NT2/D1 (cell line): ENCODE results near the gene ABCC4.

ENCODE experiments used
- DNase-seq: peaks from one replicate; pipeline ENCODE4 v3.0.0-alpha.2; 2011; ENCODE audit warnings: low read depth, low spot score
- H3K27me3 ChIP-seq: 2 replicates; pipeline ENCODE4 v1.6.0; 2011; ENCODE audit warnings: mild to moderate bottlenecking; ENCODE audit not compliant: insufficient read length, insufficient read depth
- H3K36me3 ChIP-seq: 2 replicates; pipeline ENCODE4 v1.6.1; 2011; ENCODE audit warnings: mild to moderate bottlenecking, low read length, mixed read lengths; ENCODE audit not compliant: insufficient read depth, insufficient read length
- H3K4me1 ChIP-seq: 2 replicates; pipeline ENCODE4 v1.5.1; 2011; ENCODE audit not compliant: insufficient read depth, insufficient read length
- H3K4me3 ChIP-seq: 2 replicates; pipeline ENCODE4 v1.5.1; 2011; ENCODE audit warnings: low read depth; ENCODE audit not compliant: insufficient read length
- H3K9ac ChIP-seq: 2 replicates; pipeline ENCODE4 v1.6.0; 2011; ENCODE audit warnings: low read depth; ENCODE audit not compliant: insufficient read length
- H3K9me3 ChIP-seq: 2 replicates; pipeline ENCODE4 v1.5.1; 2011; ENCODE audit warnings: mild to moderate bottlenecking, low read length; ENCODE audit not compliant: insufficient read depth
- SUZ12 ChIP-seq: IDR thresholded peaks from 2 replicates; pipeline ENCODE4 v1.6.1; 2011; ENCODE audit not compliant: insufficient read length, insufficient read depth; ENCODE audit errors: extremely low read depth
- YY1 ChIP-seq: IDR thresholded peaks from 2 replicates; pipeline ENCODE4 v1.6.1; 2011; ENCODE audit not compliant: insufficient read length, insufficient read depth
- ZNF274 ChIP-seq: IDR thresholded peaks from 2 replicates; pipeline ENCODE4 v1.6.1; 2011; ENCODE audit warnings: mild to moderate bottlenecking, low read depth, low read length

The ABCC4 gene

DNA sequence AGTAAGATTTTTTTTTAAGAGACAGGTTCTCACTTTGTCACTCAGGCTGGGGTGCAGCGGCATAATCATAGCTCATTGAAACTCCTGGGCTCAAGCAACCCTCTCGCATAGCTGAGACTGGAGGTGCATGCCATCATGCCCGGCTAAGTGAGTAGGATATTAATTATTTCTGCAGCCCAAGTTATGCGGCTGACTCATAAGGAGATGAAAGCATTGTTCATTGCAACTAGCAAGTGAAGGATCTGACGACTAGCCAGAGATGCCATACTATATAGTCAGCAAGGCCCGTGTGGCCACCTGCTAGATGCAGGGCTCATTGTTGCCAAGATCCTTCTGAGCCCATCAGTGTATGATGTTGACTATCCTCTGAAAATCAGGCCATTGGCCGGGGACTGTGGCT is 45.2 kb downstream of the ABCC4 start:
- TF ChIP-seq ZNF274 (no peak), SUZ12 (no peak), YY1 (no peak)
- DNase-seq, result no peak
- H3K9me3 ChIP-seq, result no peaks in the 10 kb centered on the region
- H3K36me3 ChIP-seq, result no peaks in the 10 kb centered on the region
- H3K4me3 ChIP-seq, result no peak overlapping the region
- H3K4me1 ChIP-seq, result no peaks in the 10 kb centered on the region
- H3K27me3 ChIP-seq, result no peaks in the 10 kb centered on the region
- no peak overlapping the region for H3K9ac ChIP-seq

DNA sequence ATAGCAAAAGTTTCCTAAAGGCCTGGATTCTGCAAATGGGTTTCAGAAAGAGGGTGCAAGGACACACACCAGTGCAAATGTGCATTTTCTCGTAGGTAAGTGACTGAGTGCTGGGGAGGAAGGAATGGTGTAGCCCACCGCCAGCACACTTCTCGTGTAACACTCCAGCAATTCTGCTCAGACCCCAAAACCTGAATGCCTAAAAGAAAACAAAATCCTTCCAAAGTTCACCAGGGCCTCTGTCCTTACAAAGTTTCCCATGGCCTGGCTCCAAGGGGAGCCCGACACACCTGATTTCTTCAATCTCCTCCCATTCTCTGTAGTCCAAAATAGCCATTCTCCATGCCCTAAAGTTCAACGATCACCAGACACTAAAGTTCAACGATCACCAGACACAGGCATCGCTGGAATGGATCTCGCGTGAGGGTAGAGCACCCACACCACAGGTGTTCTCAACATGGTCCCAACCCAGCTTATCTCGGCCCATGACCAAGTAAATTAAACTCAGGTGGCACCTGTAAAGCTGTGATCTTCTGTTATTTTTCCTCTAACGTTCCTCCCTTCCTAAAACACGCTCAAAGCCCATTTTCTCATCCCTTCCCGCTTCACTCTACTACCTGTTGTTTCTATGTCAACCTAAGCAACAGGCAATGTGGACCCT is 46.0 kb downstream of the ABCC4 start:
- Histone ChIP-seq H3K4me3 (no peak overlapping the region), H3K9me3 (no peaks in the 10 kb centered on the region), H3K27me3 (no peaks in the 10 kb centered on the region), H3K4me1 (no peaks in the 10 kb centered on the region), H3K36me3 (no peaks in the 10 kb centered on the region), H3K9ac (no peak overlapping the region)
- DNase-seq, result no peak
- TF ChIP-seq YY1 (no peak), SUZ12 (no peak), ZNF274 (no peak)

DNA sequence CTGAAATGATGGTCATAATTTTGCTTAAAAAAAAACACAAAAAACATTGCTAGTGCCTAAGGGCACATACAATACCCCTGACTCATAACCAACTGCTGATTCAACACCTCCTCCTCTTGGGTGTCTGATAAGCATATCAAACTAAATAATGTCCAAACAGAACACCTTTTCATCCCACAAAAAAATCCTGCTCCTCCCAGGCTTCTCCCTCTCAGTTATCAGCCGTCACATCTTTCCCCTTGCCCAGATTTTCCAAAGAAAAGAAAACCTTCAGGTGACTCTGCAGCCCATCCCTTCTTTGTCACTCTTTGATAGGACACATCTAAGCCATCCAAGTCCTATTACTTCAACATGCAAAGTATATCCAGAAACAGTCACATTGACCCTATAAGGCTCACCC is 46.9 kb downstream of the ABCC4 start:
- Histone ChIP-seq H3K4me1 (no peaks in the 10 kb centered on the region), H3K27me3 (no peaks in the 10 kb centered on the region), H3K9ac (no peak overlapping the region), H3K9me3 (no peaks in the 10 kb centered on the region), H3K36me3 (no peaks in the 10 kb centered on the region), H3K4me3 (no peak overlapping the region)
- no peak for DNase-seq
- no peak for TF ChIP-seq ZNF274

DNA sequence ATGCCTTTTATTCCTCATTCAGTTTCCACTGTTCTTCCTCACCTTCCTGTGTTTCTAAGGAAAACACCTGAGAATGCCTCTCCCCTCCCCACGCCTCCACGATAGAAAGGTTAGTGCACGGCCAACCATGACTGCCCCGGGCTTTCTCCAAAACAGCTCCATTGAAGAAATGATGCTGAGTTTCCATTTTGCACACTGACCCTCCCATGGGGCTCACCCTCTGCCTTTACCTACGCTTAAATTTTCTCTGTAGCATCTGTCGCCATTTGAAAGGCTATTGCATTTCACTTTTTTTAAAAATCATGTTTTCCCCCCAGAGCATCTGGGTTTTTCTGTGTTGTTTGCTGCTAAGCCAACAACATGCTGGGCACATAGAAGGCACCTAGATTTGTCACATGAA is 48.2 kb downstream of the ABCC4 start:
- Histone ChIP-seq H3K9ac (no peak overlapping the region), H3K9me3 (no peaks in the 10 kb centered on the region), H3K4me3 (no peak overlapping the region), H3K4me1 (no peaks in the 10 kb centered on the region), H3K27me3 (no peaks in the 10 kb centered on the region), H3K36me3 (no peaks in the 10 kb centered on the region)
- no peak for DNase-seq
- TF ChIP-seq ZNF274 (no peak), YY1 (no peak), SUZ12 (no peak)

DNA sequence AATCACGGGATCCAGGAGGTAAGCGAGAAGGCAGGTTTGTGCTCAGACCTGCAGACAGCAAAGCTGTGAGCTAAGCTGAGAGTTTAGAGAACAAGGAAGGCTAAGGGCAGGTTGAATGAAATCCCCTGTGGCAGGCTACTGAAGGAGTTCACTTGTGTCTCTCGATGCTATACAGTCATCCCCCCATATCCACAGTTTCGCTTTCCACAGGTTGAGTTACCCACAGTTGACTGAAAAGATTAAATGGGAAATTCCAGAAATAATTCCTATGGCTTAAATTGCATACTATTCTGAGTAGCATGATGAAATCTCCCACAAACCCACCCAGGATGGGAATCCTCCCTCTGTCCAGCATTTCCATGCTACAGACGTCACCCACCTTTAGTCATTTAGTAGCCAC is 49.6 kb downstream of the ABCC4 start:
- no peaks in the 10 kb centered on the region for H3K27me3 ChIP-seq
- DNase-seq, result no peak
- H3K4me3 ChIP-seq, result no peak overlapping the region
- no peaks in the 10 kb centered on the region for H3K9me3 ChIP-seq
- H3K4me1 ChIP-seq, result no peaks in the 10 kb centered on the region
- H3K9ac ChIP-seq, result no peak overlapping the region
- TF ChIP-seq SUZ12 (no peak), ZNF274 (no peak), YY1 (no peak)
- H3K36me3 ChIP-seq, result peaks cover 2% of the 10 kb centered on the region

GRCh38 chr13:95250961-95251360 is 50.3 kb downstream of the ABCC4 start:
- H3K4me1 ChIP-seq, result no peaks in the 10 kb centered on the region
- H3K9ac ChIP-seq, result no peak overlapping the region
- no peaks in the 10 kb centered on the region for H3K27me3 ChIP-seq
- peaks cover 7% of the 10 kb centered on the region for H3K36me3 ChIP-seq
- no peak overlapping the region for H3K4me3 ChIP-seq
- TF ChIP-seq YY1 (no peak), SUZ12 (no peak), ZNF274 (no peak)
- no peak for DNase-seq
- no peaks in the 10 kb centered on the region for H3K9me3 ChIP-seq

GRCh38 chr13:95248953-95249352 is 52.3 kb downstream of the ABCC4 start:
- Histone ChIP-seq H3K36me3 (peaks cover 13% of the 10 kb centered on the region), H3K9me3 (no peaks in the 10 kb centered on the region), H3K4me1 (no peaks in the 10 kb centered on the region), H3K4me3 (no peak overlapping the region), H3K27me3 (no peaks in the 10 kb centered on the region), H3K9ac (no peak overlapping the region)
- no peak for DNase-seq
- no peak for TF ChIP-seq YY1
- no peak for TF ChIP-seq SUZ12
- TF ChIP-seq ZNF274, result no peak

DNA sequence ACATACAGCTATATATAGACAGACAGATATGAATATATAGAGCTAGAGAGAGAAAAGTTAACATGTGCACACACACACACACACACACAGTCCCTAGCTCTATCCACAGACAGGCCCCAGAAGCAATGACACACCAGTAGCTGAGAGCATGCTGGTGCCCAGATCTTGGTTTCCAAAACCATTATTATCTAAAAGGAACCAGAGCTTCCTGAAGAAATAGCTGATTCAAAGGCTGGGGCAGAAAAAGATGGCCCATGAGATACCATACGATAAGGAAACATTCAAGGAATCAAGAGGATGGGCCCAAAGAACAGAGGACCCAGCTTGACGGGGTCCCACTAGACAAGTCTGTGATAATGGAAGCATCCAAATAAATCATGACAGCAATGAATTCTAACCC is 53.4 kb downstream of the ABCC4 start:
- Histone ChIP-seq H3K36me3 (peaks cover 13% of the 10 kb centered on the region), H3K4me3 (no peak overlapping the region), H3K9ac (no peak overlapping the region), H3K9me3 (no peaks in the 10 kb centered on the region), H3K27me3 (no peaks in the 10 kb centered on the region), H3K4me1 (no peaks in the 10 kb centered on the region)
- no peak for DNase-seq
- no peak for TF ChIP-seq YY1

GRCh38 chr13:95247171-95247570 is 54.1 kb downstream of the ABCC4 start:
- no peaks in the 10 kb centered on the region for H3K27me3 ChIP-seq
- no peak overlapping the region for H3K4me3 ChIP-seq
- no peaks in the 10 kb centered on the region for H3K9me3 ChIP-seq
- DNase-seq, result no peak
- no peak overlapping the region for H3K9ac ChIP-seq
- no peak for TF ChIP-seq SUZ12
- no peak for TF ChIP-seq ZNF274
- no peak for TF ChIP-seq YY1
- peaks cover 13% of the 10 kb centered on the region for H3K36me3 ChIP-seq
- H3K4me1 ChIP-seq, result no peaks in the 10 kb centered on the region
